NCI-H1930 (cell line): ENCODE data around the gene FOXN1.

ENCODE experiments used
- DNase-seq, 2 experiments: peaks; one replicate each; lab custom pipeline; 2025; lab: John Stamatoyannopoulos, UW

FOXN1 gene

DNA sequence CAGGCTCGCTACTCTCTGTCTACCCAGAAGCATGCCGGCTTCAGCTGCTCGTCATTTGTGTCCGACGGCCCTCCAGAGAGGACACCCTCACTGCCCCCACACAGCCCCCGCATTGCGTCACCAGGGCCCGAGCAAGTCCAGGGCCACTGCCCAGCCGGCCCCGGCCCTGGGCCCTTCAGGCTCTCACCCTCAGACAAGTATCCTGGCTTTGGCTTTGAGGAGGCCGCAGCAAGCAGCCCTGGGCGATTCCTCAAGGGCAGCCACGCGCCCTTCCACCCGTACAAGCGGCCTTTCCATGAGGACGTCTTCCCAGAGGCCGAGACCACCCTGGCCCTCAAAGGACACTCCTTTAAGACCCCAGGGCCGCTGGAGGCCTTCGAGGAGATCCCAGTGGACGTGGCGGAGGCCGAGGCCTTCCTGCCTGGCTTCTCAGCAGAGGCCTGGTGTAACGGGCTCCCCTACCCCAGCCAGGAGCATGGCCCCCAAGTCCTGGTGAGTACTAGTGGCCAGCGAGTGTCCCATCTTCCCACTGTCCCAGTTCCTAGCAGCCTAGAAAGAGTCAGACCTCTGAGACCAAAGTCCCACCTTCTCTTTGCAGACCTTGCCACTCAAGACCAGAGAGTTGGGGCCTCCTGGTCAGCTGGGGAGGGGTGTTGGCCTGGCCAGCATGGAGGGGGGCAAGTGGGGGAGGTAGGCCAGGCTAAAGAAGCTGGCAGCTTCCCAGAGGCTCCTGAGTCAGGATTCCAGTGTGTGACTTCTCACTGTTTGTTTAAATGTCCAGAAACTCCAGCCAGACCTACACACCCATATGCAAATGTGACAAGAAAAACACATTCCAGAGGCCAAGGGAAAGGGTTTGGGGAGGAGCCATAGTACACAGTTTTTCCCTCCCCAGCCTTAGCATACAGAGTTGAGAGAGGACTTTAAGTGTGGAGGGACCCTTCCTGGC is 18.6 kb downstream of the FOXN1 start:
- no peak for DNase-seq

DNA sequence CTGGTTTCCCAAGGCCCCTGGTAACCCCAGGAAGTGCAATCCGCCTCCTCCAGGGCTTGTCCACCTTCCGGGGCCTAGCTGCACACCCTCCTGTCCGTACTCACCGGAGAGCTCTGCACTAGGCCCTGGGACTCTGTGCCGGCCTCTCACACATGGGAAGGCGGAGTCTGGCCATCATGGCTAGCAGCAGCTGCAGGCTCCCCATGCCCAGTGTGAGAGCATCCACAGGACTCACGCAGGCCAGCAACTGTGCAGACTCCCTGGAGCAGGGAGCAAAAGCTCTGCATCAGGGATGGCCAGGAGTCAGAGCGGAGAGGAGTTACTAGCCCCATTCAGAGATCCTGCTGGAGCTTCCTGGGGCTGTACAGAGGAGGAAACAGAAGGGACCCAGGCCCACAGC is 20.2 kb downstream of the FOXN1 start:
- no peak for DNase-seq

DNA sequence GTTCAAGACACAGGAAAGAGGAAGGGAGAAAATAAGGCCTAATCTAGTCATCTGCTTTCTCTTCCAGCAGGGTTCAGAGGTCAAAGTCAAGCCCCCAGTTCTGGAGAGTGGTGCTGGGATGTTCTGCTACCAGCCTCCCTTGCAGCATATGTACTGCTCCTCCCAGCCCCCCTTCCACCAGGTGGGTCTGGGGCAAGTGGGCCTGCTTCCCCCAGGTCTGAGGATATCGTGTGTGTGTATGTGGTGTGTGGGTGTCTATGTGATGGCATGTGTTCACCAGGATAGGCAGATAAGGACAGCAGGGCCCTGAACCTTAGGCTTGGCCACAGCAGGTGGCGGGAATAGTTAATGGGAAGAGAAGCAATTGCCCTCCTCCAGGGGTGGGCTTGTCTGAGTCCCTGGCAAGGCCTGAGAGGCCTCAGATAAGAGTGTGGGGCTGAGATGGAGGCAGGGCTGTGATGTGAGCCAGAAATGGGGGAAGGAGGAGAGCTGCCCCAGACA is 21.1 kb downstream of the FOXN1 start:
- no peak for DNase-seq

DNA sequence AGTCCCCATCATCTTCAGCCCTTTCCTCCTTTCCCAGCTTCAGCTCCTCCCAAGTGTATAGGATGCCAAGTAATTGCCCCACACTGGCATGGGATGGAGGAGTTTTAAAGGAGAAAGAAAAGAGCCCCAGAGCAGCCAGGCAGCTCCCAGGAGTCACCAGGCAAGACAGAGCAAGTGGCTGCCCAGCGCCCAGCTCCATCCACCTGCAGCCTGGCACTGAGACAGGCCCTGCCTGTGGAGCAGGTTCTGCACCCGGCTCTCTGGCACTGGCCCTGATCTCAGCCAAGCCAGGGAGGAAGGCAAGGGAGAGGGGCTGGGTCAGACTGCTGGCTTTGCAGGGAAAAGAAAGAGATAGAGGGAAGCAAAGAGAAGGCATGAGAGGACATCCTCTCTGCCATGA is 21.7 kb downstream of the FOXN1 start:
- DNase-seq = no peak

DNA sequence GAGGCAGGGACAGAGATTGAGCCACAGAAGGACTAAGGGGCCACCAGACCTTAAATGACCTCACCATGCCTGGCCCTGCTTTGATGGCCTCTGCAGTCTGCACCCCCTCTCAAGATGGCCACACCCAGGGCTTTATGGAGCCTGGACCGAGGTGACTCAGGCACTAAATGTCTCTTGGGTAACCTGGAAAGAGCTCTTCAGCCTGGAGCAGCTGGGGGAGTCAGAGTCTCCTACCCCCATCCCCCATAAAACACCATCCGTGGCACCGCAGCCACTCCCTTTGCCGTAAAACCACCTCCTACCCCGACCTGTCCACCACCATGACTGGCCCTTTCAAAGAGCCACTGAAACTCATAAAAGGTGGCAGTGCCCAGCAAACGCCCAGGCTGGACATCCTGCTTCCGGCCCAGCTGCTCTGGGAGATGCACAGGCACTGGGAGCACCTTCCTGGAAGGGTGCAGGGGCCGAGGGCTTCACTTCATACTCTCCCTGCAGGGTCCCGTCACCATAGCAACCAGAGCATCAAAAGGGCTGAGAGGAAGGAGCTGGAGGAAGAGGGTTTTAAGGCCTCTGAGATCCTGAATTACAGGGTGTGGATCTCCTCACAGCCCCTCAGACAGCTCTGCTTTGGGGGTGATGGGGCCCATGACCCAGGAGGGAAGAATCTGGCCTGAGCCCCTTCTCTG is 22.3 kb downstream of the FOXN1 start:
- DNase-seq = no peak

DNA sequence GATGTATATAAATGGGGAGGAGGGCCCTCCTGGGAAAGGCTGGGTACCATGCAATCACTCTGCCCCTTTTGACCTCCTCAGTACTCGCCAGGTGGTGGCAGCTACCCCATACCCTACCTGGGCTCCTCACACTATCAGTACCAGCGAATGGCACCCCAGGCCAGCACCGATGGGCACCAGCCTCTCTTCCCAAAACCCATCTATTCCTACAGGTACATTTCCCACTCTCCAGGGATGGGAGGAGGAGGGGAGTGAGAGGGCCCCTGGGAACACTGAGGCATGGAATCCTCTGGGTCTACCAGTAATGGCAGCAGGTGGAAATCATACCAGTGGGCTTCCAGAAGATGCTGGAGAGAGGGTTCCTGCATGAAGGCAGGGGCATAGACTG is 22.9 kb downstream of the FOXN1 start:
- DNase-seq = no peak

DNA sequence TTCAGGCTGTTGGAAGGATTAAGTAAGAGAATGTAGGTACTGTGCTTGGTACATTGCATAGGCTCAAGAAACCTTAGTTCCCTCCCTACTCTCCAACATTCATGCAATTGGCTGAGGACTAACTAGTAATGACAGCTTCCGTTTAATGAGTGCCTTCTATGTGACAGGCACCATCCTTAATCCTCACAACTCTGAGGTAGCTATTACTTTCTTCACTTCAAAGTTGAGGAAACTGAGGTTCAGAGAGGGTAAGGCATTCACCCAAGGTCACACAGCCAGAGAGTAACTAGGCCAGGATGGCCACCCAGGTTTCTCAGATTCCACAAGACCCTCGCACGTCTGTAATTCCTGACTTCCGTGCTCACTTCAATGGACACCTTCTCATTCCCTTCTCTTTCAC is 24.1 kb downstream of the FOXN1 start:
- DNase-seq = no peak

DNA sequence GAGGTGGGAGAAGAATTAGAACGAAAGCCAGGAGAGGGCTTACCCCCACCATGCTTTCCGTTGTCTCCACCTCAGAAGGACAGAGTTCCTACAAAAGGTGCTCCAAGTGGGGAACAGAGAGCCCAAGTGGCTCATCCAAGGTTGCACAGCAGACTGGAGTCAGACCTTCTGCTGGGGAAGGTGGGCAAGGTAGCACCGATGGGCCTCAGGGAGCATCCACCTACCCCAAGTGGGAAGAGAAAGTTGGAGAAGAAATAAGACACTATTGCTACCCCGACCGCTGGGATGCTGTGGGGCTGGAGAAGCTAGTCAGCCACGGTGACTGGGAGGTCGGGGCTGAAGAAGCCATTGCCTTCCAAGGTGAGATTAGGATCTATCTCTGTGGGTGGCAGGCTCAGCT is 24.8 kb downstream of the FOXN1 start:
- no peak for DNase-seq

DNA sequence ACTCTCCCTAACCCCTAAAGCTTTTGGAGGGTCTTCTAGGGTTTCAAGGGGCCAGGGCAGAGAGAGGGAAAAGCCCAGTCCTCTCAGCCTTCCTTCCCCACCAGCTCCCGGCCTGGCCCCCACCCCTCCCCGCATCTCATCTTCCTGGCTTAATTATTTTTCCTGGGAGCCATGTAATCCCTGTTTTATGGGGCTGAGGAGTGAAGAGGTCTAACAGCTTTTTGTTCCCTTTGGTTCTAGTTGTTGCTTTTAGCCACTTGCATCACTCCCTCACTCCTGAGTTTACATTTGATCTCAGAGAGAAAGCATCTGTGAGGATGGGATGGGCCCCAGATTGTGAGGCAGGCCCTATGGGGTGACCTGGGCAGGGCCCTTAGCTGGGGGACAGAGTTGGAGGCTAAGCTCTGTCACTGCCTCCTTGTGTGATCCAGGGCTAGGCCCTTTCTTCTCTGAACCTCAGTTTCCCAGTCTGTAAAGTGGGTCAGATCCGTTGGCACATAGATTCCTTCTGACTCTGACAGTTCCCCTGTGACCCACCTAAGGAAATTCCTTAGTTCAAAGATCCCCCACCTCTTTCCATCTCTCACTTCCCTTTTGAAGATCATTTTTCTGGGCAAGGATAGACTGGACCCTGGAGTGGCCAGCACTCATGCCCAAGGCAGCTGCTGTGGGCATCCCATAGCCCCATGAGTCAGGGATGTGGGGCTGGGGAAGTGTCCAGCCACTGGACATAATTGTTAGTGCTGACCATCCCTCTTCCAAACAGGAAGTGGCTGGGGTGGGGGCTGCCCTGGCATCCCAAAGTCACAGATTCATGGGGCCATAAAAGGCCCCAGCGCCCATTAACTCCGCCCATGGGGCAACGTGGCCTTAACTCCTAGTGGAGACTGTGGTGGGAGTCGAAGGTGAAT is 26.2 kb downstream of the FOXN1 start:
- DNase-seq = no peak

DNA sequence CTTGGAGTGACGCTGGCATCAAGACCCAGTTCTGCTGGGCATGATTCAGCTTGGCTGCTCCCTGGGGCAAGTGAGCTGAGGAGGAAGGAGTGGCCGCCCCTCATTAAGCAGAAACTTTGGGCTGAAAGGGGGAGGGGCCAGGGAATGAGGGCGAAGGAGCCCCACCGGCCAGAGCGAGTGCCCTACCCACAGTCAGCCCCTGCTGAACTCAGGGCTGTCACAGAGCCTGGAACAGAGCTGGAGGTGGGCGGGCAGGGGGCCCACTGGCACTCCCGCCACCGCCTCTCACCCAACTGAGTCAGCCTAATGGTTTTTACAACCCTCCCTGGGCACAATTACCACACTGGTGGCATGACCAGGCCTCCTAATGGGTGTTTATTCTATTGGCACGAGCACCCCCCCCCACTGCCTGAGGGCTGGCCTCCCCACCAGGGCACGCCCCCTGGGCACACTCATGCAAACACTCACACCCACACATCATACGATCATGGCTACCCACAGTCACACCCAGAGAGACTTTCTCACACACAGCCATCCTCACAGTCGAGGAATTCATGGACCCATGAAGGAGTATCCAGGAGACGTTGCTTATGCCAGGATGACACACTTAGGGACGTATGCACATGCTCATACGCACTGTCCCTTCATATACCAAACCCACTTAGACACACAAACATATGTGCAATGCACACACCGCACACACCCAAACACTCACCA is 27.1 kb downstream of the FOXN1 start:
- DNase-seq = no peak

DNA sequence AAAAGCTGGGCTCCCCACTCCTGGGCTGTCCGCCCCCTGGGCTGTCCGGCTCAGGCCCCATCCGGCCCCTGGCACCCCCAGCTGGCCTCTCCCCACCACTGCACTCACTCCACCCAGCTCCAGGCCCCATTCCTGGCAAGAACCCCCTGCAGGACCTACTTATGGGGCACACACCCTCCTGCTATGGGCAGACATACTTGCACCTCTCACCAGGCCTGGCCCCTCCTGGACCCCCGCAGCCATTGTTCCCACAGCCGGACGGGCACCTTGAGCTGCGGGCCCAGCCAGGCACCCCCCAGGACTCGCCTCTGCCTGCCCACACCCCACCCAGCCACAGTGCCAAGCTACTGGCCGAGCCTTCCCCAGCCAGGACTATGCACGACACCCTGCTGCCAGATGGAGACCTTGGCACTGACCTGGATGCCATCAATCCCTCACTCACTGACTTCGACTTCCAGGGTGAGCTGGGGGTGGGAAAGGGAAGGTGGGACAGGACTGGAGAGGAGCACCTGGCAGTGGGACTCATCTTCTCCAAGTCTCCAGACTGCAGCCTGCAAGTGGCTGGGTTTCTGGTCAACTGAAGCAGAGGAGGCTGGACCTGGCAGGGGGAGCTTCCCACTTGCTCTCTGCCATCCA is 28.7 kb downstream of the FOXN1 start:
- no peak for DNase-seq

DNA sequence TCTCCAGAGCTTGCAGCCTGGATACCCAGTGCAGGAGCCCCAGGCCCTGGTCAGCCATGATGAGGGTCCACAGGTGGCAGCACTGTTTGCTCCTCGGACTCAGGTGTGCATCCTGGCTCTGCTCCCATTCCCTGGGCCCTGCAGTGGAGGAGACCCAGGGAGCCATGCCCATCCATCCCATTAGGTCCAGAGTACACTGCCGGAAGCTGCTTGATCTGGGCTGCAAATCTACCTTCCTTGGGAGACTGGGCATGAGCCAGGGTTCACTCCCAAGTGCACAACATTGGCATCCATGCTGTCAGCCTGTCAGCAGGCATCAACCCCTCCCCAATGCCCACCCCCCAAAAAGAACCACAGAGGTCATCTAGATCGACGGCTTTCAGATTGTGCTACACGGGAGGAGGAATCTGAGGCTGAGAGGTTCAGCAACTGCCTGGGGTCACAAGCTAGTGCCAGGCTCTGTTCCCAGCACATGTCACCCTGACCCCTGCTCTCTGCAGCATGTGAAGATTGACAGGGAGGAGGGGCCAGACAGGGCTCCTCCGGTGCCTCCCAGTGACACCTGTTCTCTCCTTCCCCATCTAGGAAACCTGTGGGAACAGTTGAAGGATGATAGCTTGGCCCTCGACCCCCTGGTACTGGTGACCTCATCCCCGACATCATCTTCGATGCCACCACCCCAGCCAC is 30.5 kb downstream of the FOXN1 start:
- DNase-seq = no peak

DNA sequence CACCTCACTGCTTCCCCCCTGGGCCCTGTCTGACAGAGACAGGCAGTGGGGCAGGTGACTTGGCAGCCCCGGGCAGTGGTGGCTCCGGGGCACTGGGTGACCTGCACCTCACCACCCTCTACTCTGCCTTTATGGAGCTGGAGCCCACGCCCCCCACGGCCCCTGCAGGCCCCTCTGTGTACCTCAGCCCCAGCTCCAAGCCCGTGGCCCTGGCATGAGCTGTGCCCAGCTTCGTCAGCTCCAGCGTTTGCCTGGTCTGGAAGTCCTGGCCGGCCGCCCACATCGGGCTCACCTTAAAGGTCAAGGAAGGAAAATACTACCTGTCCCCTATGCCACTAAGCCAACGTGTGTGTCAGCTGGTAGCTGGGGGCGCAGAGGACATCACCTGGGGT is 31.1 kb downstream of the FOXN1 start:
- DNase-seq = no peak

DNA sequence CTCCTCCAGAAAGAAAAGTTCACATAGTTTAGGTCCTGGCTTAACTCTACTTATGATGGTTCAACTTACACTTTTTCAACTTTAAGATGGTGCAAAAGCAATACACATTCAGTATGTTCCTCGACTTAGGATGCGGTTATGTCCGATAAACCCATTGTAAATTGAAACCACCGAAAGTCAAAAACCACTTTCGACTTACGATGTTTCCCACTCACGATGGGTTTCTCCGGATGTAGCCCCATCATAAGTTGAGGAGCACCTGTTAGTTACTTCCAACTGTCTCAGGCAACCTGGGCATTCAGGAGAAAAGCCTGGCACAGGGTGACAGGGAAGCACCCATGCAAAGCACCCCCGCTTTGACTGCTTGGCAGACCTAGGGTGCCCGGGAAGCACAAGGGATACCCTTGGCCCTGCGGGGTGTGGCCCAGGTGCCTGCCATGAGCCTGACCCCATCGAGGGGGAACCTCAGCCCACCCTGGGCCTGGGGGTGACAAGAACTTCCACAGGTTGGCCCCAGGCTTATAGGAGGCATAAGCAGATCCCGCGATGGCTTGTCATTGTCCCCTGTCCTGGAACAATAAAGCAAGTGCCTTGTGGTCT is 32.2 kb downstream of the FOXN1 start:
- no peak for DNase-seq

DNA sequence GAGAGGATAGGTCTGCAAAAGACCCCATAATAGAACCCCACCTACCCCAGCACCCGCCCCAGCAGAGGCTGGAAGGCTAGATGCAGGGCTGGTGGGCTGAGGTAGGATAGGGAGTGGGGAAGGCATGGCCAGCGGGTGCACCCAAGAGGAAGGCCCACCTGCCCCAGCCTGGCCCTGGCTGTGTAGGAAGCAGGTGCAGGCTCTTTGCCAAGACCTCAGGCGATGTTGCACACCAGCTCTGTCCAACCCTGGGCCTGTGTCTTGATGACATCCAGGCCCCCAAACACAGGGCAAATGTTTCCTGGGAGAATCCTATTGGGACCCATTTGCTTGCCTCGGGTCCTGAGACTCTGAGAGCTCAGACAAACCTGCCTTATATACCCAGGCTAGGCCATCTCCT is 34.1 kb downstream of the FOXN1 start:
- no peak for DNase-seq

DNA sequence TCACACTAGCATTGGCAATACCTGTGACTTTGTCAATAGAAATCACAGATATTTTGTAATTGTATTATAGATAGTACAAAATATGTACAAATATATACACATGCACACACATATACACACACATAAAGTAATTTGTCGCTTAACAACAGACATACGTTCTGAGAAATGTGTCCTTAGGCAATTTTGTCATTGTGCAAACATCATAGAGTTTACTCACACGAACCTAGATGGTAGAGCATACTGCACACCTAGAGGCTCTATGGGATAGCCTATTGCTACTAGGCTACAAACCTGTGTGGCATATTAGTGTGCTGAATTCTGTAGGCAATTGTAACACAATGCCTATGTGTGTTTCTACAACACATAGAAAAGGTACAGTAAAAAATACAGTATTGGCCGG is 35.3 kb downstream of the FOXN1 start:
- no peak for DNase-seq

DNA sequence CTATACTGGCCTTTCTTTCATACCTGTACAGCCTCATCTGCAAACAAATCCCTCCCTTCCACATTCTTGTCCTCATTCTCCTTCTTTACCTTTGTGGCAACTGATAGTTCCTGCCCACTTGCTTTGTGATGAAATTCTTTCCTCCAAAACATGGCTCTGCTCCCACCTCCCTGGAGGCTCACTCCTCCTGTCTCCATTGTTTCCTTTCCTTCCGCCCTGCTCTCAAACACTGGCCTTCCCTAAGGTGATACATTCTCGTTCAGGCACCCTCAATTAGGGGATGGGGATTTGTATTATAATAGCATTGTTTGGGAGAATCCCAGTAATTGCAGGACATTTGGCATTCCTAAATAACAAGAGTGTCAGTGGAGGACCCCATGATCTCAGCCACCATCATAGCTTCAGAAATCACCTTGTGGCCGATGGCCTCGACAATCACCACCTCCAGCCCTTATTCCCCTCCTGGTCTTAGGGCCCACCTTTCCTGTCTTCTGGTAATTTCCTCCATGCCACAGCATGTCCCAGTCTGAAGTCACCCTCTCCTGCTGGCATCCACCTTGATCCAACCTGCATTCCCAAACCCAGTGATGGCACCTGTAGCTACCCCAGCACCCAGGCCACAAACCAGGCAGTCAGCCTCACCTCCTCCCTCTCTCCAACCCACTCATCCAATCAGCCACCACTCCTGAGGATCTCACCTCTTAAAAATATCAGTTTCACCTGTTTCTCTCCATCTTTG is 38.4 kb downstream of the FOXN1 start:
- DNase-seq = no peak

DNA sequence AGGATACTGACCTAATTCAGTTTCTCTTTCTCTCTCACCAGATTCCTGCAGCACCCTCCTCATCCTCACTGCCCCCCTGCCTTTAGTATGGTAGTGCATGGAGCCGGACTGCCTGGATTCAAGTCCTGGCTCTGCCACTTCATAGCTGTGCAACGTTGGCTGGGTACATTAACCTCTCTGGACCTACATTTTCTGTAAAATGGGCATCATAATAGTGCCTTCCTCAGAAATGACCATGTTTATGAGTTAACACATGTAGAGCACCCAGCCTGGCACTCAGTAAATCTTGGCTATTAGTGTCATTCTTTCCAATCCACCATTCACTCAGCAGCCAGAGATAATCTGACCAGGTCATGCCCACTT is 39.0 kb downstream of the FOXN1 start:
- DNase-seq = no peak

DNA sequence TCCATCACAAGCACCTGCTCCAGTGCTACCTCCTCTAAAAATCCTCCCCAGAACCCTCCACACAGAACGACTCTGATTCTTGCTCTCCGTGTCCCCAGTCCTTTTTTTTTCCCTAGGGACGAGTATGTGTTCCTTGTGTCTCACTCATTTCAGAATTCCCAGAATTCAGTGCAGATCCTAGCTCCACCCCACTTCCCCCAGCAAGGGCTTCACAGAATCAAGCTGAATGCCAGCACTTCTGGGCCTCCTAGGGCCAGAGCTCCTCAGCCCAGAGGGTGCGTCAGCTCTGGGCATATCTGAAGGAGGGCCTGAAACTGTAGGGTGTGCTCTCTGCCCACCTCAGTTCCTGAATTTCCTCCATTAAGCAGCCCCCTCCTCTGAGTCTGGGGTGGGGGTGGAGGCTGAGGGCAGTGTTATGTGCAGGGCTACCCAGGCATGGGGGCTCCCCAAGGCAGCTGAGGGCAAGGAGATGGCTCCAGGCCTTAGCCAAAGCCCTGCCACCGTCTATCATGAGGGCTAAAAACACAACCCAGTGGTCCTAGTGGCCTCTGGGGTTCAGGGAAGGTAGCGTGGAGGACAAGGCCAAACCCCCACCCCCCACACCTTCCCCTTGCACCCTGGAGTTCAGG is 39.8 kb downstream of the FOXN1 start:
- no peak for DNase-seq
